Lung microvascular endothelial cell (primary cell): ENCODE data around the gene IQSEC1. TPM values are rescaled to one million over a fixed set of nuclear protein-coding genes. Genes with fewer than 3 reads are reported as not detected.
A peak's percentile ranks its signal among the peaks of the same experiment; 100 is the strongest.

Experiments used
- DNase-seq, 2 donors: peaks; one replicate each; pipeline versions ENCODE4 v3.0.0 to v3.0.0-alpha.2; 2010; ENCODE audit warnings: low read depth in 2 of 2
- total RNA-seq: library from RNA; depleted of rRNA; stranded (reverse); fragments of >200 nt; gene quantifications from 2 replicates; pipeline ENCODE4 v1.2.1, GENCODE V29; 2014

Gene IQSEC1
- total RNA-seq, 1 donor from 2014 or later, result 63.7 TPM

GRCh38 chr3:13049400-13049799 is 23.8 kb downstream of the IQSEC1 start:
- DNase-seq, result no peak

DNA sequence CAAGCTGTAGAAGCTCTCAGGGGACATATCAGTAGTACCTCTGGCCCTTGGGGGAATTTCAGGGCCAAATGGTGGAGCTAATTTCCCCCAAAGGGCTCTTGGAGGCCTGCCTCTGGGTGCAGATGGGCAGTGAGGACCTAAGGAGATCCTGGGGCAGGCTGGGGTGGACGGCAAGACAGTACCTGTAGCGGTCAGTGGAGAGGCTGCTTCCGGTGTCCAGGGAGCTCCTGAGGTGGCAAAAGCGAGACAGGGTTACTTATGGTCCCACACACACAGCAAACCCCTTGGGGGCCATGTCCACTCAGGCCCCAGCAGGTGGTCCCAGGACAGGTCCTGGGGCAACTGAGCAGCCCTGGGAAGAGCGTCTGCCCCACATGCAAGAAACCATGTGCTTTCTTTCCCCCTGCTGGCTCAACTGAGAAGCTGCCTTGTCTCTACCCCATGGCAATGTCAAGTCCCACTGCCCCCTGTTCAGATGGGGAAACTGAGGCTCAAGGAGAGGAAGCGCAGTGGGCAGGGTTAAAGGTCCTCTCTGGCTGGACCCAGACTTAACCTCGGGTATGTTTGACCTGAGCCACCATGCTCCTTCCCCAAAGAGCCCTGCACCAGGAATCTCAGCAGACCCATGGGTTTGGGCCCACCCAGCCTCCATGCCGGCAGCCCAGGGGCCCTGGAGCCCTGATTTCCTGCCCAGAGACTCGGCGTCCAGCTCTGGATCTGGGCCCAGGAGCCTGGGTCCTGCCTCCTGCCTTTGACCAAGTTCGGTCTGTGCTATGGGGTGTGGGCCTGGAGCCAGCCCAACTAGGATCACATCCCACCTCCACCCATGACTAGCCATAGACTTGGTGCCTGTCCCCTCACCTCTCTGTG is 25.7 kb downstream of the IQSEC1 start:
- DNase-seq, result no peak

- DNase-seq, result no peak
Observed at GRCh38 chr3:13046569-13047274, 26.5 kb downstream of the IQSEC1 start.

DNA sequence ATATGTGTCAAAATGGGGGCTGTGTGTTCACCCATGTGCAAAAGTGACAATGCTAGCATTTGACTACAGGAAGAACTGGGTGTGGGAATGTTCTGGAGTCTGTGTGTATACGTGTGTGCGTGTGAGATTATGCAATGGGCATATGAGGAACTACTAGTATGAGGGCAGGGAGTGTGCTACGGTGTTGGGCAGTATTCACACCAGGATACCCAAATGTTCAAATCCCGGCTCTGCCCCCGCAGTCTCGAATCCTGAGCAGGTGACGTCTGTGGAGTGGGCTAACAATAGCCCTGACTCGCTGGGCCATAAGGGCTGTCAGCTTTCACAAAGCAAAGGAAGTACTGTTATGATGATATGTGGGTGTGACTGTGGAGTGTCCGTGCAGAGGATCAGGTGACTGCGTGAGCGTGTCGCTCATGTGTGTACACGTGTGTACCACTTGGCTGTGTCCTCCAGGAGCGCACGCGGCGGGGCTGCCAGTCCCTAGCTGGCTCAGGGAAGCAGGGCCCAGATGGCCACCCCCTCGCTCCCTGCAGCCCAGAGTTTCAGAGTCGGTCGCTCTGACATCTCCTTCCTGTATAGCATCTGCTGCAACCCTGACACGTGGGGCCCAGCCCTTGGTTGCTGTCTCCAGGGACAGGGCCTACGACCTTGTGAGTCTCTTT is 27.2 kb downstream of the IQSEC1 start:
- DNase-seq, result peak in 1 of 2 donors; percentile 24

- no peak for DNase-seq
Observed at GRCh38 chr3:13045241-13045903, 27.9 kb downstream of the IQSEC1 start.

- no peak for DNase-seq
Observed at GRCh38 chr3:13044496-13045240, 28.6 kb downstream of the IQSEC1 start.

- no peak for DNase-seq
Observed at GRCh38 chr3:13043656-13044055, 29.6 kb downstream of the IQSEC1 start.

GRCh38 chr3:13042715-13043271 is 30.4 kb downstream of the IQSEC1 start:
- DNase-seq, result no peak

GRCh38 chr3:13042127-13042701 is 31.0 kb downstream of the IQSEC1 start:
- DNase-seq, result no peak

- DNase-seq, result no peak
Observed at GRCh38 chr3:13041113-13041776, 32.0 kb downstream of the IQSEC1 start.

DNA sequence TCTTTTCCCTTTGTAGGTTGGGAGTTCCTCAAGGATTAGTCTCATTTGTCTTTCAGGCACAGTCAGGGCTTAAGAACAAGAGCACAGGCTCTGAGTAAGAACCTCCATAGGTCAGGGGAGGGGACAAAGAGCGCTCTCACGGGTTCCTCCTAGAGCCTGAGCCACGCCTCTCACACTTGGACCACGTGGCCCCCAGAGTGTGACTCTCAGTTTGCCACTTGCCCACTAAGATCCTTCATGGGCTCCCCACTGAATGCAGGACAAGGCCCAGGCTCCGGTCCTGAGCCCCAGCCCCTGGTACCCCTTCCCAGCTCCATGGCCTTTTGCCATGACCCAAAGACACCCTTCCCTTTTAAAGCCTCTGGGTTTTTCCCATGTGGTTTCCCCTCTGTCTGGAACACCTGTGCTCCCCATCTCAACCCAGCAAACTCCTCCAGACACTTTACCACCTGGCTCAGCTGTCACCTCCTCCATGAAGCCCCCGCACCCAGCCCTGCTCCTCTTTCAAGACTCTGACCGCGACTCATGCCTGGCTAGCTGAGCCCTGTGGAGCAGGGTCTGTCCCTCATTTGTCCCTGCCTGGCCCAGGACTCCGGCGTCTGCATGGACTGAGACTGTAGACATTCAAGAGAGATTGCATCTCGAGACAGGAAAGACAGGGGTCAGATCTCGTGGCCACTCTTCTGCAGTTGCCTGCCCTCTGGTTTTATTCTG is 32.7 kb downstream of the IQSEC1 start:
- no peak for DNase-seq

DNA sequence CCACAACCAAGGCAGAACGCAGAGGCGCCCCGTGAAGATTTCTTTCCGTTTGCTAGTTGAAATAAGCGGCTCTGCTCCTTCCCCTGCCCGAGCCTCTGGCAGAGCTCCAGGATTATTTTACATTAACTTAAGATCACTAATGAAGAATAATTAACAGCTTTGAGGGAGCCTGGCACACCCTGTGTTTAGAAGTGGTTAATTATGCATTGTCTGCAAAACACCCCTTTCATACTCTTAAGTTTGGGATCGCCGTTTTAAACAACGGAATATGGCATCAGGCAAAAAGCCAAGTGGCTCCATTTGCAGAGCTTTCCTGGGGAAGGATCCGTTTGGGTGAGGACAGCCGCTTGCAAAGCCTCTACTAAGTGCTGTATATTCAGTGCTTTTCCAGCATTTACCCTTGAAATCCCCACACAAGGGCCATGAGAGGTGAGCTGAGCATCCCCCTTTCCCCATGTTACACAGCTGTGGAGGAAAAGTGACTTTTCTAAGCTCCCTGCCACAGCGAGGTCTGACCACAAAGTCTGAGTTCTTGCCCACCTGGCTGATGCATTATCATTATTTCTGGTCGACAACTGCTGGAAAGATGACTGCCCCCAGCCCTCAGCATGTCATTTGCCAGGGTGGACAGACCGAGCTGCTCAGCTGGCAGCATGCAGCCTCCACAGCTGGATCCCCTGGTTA is 33.9 kb downstream of the IQSEC1 start:
- DNase-seq, result peak in 1 of 2 donors; percentile 28

GRCh38 chr3:13037458-13038117 is 35.6 kb downstream of the IQSEC1 start:
- peak in 1 of 2 donors; percentile 36 for DNase-seq

DNA sequence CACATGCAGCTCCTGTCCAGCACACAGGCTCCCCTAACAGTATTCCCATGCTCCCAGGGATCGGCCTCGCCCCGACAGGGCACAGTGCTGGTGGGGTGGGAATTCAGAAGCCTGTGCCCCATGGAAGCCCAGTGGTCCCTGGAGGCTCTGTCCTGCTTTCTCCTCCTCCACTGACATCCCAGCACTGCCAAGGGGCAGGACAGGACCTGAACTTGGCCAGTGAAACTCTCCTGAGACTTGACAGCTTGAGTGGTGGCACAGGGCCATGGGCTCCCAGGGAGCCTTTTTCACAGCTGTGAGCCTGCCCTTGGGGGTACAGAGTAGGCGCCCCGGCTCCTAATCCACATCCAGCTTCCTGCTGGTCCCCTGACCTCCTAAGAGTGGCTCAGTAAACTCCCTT is 38.4 kb downstream of the IQSEC1 start:
- DNase-seq, result no peak

DNA sequence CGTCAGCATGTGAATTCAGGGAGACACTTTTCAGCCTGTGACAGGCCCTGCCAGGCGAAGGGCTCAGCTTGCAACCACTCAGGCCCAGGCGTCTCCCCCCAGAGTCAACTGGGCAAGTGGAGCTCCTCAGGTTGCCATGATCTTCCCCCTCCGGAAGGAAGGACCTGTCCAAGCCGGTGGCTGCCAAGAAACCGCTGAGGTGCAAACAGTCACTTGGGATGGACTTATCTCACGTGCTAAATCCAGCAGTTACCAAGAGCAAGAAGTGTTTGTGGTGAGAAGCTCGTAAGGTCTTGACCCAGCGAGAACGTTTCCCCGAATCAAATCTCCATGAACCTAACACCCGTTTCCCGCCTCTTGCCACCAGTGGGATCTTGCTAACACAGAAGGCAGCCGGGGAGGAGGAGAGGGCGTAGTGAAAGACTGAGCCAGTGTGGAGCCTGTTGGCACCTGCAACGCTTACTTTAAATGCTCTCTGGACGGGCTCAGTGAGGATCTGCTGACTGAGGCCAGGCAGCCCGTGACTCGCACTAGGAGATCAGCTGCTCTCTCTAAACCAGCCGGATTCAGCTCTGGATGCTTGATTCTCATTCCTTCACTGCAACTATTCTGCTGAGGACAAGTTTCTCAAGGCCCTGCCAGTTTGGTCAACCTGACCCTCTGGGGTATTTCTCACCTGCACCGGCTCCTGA is 39.0 kb downstream of the IQSEC1 start:
- no peak for DNase-seq

GRCh38 chr3:13032206-13032605 is 41.0 kb downstream of the IQSEC1 start:
- no peak for DNase-seq

DNA sequence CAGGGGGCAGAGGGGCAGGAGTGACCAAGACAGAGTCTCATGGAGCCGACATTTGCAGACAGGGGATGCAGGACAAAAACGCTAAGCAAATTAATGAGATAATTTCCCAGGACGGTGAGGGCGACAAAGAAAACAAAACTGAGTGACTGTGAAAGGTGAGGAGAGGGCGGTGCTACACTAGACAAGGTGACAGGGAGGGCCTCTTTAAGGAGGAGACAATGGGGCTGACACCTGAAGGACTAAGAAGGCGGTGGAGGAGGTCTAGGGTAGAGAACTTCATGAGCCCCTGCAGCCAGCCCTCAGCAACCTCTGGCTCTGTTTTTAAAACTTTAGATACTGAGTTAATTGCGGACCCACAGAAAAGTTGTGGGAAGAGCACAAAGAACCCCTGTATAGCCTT is 41.6 kb downstream of the IQSEC1 start:
- DNase-seq, result no peak
